T follicular helper cell (primary cell): ENCODE results near the gene ADGRB3.
"Not testable (repeated sequence)": the region's sequence is repeated elsewhere in the genome, so short reads cannot be mapped to it uniquely, and the experiment has no call there.

Experiments
- DNase-seq: peaks from one replicate; pipeline ENCODE4 v3.0.0-alpha.2; 2020; ENCODE audit warnings: low read depth

ADGRB3 gene

GRCh38 chr6:68947721-68948120 is 312.6 kb downstream of the ADGRB3 start:
- no peak for DNase-seq

GRCh38 chr6:68951270-68951669 is 316.2 kb downstream of the ADGRB3 start:
- no peak for DNase-seq

- no peak for DNase-seq
These were observed 323.2 kb downstream of the ADGRB3 start for GRCh38 chr6:68958327-68958726.

DNA sequence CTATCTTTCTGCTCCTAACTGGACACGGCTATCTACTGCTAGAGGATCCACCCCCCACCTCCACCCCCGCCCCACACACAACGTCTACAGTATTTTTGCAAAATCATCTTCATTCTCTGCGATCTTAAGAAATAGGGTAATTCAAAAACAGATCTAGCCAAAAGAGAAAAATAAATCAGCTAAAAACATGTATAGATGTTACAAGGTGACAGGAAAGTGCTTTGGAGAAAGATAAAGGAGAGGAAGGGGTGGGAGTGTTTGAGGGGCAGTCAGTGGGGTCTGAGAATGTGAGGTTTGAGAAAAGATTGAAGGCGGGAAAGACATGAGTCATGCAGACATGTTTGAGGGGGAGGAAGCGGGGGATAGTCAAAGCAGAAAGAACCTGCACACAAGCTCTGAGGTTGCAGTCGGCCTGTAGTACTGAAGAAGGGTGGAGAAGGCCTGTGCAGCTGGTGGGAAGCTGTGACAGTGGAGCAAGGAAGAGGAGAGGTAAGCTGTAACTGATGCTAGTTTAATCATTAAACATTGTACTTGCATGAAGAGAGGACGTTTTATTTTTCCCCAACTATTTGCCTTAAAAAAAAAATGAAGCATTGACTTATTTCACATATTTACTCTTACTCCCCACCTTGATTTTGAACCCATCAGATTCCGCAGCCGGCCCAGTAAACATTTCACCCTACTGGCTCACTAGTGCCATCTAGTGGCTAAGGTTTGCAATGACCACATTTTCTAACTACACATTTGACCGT is 332.6 kb downstream of the ADGRB3 start:
- DNase-seq = peak; percentile 33

- no peak for DNase-seq
These were observed 333.2 kb downstream of the ADGRB3 start for GRCh38 chr6:68968301-68968649.

GRCh38 chr6:68973066-68973465 is 338.0 kb downstream of the ADGRB3 start:
- no peak for DNase-seq

DNA sequence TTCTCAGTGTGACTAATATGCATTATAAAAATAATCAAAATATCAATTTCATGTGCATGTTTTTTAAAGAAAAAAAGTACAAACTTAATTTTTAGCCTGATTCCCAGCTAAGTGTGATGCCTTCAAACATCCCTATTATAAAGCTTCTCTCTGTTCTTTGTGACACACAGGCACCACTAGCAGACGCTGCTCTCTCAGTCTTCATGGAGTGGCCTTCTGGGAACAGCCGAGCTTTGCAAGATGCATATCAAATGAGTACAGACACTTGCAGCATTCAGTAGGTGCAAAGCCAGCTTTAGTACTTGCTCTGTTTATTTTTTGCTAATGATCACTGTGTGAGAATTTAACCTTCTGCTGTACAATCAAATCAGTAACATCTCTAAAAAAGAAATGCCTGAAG is 340.0 kb downstream of the ADGRB3 start:
- no peak for DNase-seq

- DNase-seq = no peak
These were observed 340.7 kb downstream of the ADGRB3 start for GRCh38 chr6:68975816-68976215.

- DNase-seq = no peak
These were observed 341.2 kb downstream of the ADGRB3 start for GRCh38 chr6:68976260-68976659.

DNA sequence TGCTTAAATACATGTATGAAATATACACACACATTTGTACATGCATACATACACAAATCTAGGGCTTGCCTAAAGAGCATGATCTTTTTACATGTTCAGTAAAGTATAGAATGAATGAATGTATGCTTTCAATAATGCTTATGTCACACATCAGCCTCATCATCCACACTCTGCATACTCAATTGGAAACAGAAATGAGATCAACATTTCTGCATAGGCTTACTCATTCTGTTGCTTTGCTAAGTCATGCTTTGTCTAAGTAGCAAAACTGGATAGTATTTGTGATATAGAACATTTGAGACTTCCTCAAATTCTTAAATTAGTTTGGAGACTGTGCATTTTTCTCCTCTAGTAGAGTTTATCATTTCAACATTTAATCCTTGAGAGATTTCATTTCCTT is 343.3 kb downstream of the ADGRB3 start:
- no peak for DNase-seq

GRCh38 chr6:68981668-68982067 is 346.6 kb downstream of the ADGRB3 start:
- DNase-seq = not testable (repeated sequence)

GRCh38 chr6:68988698-68989097 is 353.6 kb downstream of the ADGRB3 start:
- no peak for DNase-seq

DNA sequence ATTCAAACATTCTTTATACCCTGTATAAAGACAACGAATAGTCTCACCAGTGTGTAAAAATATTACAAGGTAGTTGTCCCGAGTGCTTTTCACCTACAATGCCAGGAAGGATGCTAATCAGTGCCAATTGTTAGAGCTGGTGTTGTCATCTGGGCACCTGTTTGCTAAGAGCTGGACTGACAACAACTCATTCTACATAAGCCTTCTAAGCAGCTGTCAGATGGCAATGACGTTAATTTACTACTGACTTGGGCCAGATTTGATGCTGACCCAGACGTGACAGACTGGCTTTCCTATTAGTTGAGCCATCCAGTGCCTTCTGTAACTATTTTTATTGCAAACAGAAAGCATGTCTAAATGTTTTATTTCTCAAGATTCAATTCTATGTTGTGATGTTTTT is 355.2 kb downstream of the ADGRB3 start:
- DNase-seq = no peak

GRCh38 chr6:68993911-68994310 is 358.8 kb downstream of the ADGRB3 start:
- DNase-seq = no peak

- DNase-seq = no peak
These were observed 359.4 kb downstream of the ADGRB3 start for GRCh38 chr6:68994521-68994920.

DNA sequence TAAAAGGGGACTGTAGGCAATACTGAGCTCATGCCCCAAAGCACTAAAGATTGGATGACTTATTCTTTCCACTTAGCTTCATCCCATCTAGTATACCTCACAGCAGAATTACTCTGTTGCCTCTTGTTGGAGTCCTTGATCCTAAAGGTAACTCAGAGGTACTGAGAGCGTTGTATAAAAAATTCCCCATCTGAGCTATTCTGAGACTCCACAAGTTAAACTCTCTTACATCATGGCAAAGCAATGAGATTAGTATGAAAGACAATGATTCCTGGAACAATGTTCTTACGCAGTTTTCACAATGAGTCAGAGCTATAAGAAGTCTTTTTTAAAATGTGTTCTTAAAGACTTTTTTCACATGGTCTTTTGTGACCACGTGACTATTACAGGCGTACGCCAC is 370.1 kb downstream of the ADGRB3 start:
- no peak for DNase-seq

GRCh38 chr6:69007781-69008180 is 372.7 kb downstream of the ADGRB3 start:
- DNase-seq = no peak

DNA sequence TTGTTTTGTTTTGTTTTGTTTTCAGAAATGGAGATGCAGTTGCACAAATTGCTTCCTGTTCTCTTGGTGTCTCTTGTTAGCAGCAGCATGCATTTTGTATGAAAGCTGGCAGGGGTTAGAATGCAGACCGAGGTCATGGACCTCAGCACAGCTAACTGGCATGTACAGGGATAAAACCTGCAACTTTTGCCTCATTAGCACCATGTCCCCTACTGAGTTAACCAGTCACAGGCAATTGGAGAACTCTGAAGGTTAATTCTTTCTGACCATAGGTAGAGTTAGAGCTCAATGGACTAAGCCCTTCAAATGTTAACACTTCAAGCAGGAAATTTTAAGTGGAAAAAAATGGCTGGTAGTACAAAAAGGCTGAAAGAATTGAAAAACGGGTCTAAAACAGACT is 377.1 kb downstream of the ADGRB3 start:
- no peak for DNase-seq

GRCh38 chr6:69012876-69013275 is 377.8 kb downstream of the ADGRB3 start:
- DNase-seq = no peak

DNA sequence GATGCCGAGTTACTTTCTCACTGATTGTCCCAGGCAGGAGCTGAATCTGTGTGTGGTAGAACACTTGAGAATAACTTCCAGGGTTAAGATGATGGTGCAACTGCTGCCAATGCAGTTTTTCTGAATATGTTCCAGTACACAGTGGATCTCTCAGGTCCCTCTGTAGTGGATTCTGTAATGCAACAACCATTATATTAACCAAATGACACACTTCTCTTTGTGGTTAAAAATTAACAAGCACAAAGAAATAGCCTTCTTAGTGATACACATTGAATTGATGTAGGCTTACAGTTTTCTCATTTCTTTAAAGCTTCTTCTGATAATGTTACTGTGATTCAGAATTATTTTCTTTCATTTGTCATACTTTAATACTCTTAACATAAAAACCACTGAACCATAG is 383.8 kb downstream of the ADGRB3 start:
- no peak for DNase-seq

DNA sequence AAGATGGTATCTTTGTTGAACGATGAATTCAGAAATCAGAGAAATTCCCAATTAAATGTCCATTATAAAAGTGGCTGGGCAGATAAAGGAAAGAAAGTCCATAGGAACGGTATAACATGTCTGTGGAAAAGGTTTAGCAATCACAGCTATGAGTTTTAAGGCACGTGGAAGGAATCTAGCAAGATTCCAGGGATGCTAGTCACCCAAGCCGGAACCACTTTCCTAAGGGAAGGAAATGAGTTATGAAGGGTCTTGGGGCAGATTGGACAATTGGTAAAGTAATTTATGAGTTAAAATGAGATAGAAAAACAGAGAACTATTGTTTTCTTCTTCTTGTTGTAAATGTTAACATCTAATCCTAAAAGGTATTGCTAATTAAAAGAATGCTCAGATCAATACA is 384.8 kb downstream of the ADGRB3 start:
- DNase-seq = no peak

GRCh38 chr6:69022993-69023392 is 387.9 kb downstream of the ADGRB3 start:
- DNase-seq = no peak

- DNase-seq = no peak
These were observed 391.2 kb downstream of the ADGRB3 start for GRCh38 chr6:69026243-69026642.

GRCh38 chr6:69026715-69027114 is 391.6 kb downstream of the ADGRB3 start:
- DNase-seq = no peak
